Adrenal gland (tissue), 5 donors: ENCODE results near the gene ATXN7L1.

Source experiments
- CTCF ChIP-seq, 6 experiments: fragments of 450-650 bp in 4 of 6; fragments of 200-600 bp in 2 of 6; sonication (generic) in 1 of 6; IDR thresholded peaks; 1 replicate in 5 of 6; 2 replicates in 1 of 6; pipeline versions ENCODE4 v1.5.1 to v1.8.0; 2016 to 2021; ENCODE audit warnings: antibody characterized with exemption in 6 of 6, mild to moderate bottlenecking in 2 of 6, moderate library complexity in 1 of 6
- POLR2A ChIP-seq, 2 donors: fragments of 450-650 bp; IDR thresholded peaks; one replicate each; pipeline ENCODE4 v1.6.1; 2017; ENCODE audit warnings: antibody characterized with exemption in 2 of 2, mild to moderate bottlenecking in 2 of 2, moderate library complexity in 1 of 2
- donor health status: DM: no; HTN: no; CAD: no.

GRCh38 chr7:105617280-105618015 lies 259.0 kb downstream of the ATXN7L1 start:
- no peak for TF ChIP-seq CTCF (IDR thresholded peaks at IDR 0.05)
- no peak for TF ChIP-seq POLR2A (IDR thresholded peaks at IDR 0.05)
